Measurements from ENCODE around the gene COL6A2.
"Not testable (repeated sequence)": the region's sequence is repeated elsewhere in the genome, so short reads cannot be mapped to it uniquely, and the experiment has no call there.

The COL6A2 gene

DNA sequence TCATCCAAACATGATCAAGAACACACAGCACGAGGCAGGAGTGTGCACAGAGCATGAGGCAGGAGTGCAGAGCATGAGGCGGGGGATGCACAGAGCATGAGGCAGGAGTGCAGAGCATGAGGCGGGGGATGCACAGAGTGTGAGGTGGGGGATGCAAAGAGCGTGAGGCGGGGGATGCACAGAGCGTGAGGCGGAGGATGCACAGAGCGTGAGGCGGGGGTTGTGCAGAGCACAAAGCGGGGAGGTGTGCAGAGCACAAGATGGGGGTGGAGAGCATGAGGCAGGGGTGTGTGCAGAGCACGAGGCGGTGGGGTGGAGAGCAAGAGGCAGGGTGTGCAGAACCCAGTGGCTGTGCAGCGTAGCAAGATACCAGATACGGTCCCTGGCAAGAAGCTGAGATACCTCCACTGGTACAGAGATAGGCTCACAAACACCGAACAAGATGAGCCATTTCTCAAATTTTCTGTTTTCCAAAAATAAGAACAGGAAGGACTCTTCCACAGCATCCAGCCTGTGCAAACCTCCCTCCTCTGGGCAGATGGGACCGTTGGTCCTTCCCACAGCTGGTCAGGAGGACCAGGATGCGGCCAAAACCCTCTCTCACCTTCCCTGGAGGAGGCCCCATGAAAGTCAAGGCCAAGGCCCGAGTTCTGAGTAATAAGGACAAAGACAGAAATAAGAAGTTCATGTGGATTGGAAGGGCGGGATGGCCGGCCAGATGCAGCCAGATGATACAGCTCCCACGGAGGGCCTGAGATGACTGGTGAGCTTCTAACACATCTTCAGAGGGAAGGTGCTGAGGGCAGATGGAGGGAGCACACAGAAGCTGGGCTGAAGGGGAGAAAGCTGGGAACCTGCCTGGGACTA is 74.3 kb downstream of the COL6A2 start:
- DNase-seq (ENCODE audit: low read depth in 2 of 2): no peak

DNA sequence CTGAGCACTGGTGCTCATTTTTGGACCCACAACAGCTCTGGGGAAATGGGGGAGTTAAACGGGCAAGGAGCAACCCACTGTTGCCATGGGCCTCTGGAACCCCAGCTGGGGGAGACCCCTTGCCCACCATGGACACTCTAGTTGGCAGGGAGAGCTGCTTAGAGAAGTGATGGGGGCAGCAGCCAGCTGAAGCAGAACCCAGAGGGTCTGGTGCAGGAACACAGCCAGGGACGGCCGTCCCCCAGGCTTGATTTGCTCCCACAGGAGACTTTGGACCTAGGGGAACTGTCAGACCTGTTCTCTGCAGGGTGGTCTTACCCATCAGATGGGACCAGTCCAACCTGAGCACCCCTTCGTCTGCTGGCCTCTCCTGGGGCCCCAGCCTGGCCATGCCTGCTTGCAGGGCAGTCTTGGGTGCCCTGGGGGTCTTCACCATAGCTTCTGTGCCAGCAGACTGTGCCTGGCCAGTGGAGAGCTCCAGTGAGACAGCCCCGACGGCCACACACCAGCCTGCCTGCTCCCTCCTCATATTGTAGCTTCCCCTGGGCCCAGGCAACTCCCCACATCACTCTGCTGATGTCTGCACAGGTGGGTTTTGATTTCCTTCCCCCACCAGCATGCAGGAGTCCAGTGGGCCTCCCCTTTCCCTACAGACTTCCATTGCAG is 75.1 kb downstream of the COL6A2 start:
- no peak for DNase-seq (ENCODE audit: low read depth in 2 of 2)

DNA sequence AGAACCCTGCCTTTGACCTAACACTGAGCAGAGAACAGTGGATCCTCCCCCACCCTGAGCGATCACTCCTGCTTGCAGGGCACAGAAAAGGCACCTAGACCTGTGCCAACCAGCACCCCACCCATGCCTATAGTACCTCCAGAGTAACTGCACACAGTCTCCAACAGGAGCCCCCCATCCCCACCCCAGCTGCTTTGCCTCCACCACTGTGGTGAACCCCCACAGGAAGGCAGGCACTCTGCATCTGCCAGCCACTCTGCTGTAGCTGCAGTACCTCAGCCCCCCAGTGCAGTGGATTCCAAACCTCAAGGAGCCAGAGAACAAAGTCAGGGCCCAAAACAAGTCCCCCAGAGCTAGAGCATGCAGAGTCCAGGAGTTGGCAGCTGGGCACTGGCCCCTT is 75.7 kb downstream of the COL6A2 start:
- no peak for DNase-seq (ENCODE audit: low read depth in 2 of 2)

DNA sequence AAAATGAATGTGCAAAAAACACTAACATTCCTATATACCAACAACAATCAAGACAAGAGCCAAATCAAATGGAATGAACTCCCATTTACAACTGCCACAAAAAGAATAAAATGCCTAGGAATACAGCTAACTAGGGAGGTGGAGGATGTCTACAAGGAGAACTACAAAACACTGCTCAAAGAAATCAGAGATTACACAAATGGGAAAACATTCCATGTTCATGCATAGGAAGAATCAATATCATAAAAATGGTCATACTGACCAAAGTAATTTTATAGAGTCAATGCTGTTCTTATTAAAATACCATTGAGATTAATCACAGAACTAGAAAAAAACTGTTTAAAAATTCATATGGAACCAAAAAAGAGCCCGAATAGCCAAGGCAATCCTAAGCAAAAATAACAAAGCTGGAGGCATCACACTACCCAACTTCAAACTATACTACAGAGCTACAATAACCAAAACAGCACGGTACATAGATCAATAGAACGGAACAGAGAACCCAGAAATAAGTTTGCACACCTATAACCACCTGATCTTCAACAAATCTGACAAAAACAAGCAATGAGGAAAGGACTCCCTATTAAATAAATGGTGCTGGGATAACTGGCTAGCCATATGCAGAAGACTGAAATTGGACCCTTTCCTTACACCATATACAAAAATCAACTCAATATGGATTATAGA is 78.7 kb downstream of the COL6A2 start:
- DNase-seq (ENCODE audit: low read depth in 2 of 2): not testable (repeated sequence)

DNA sequence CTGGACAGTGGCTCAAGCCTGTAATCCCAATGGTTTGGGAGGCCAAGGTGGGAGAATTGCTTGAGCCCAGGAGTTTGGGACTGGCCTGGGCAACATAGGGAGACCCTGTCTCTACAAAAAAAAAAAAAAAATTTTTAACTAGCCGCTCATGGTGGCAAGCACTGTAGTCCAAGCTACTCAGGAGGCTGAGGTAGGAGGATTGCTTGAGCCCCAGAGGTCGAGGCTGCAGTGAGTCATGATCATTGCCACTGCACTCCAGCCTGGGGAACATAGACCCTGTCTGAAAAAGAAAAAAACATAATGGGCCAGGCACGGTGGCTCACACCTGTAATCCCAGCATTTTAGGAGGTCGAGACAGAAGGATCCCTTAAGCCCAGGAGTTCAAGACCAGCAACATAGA is 81.0 kb downstream of the COL6A2 start:
- DNase-seq (ENCODE audit: low read depth in 2 of 2): no peak

Data from activated CD8-positive, alpha-beta memory T cell treated with anti-CD3 and anti-CD28 coated beads for 4 hours (primary cell).